ENCODE measurements around the gene CTBP2. TPM values are rescaled to one million over a fixed set of nuclear protein-coding genes. Genes with fewer than 3 reads are reported as not detected.

The CTBP2 gene
- total RNA-seq, 4 donors from 2014 or later = 74.8 to 103 (median 79.2) TPM

GRCh38 chr10:125023862-125024496 lies 136.4 kb downstream of the CTBP2 start:
- Histone ChIP-seq H3K27me3 (no peaks in the 10 kb centered on the region), H3K27ac (peak overlapping the region in 3 of 4 donors; percentile 21 to 61 (median 57)), H3K36me3 (peaks cover 0 to 27% of the 10 kb centered on the region in 2 donors), H3K4me3 (no peak overlapping the region), H3K9me3 (no peaks in the 10 kb centered on the region), H3K4me1 (peaks cover 0 to 80% (median 9%) of the 10 kb centered on the region in 3 donors)
- peak; percentile 57 for ATAC-seq
- TF ChIP-seq POLR2A (IDR thresholded peaks at IDR 0.05) = no peak
- no peak for TF ChIP-seq CTCF (IDR thresholded peaks at IDR 0.05)
- TF ChIP-seq EP300 (IDR thresholded peaks at IDR 0.05) = no peak
- TF ChIP-seq POLR2AphosphoS5 (IDR thresholded peaks at IDR 0.05) = no peak
- WGBS, 2 donors (ENCODE audit: low coverage in 1 of 2) = 25 to 27% methylated on average over 14 to 17 of the region's 26 CpGs

- Histone ChIP-seq H3K4me3 (no peak overlapping the region), H3K36me3 (peaks cover 0 to 27% of the 10 kb centered on the region in 2 donors), H3K27ac (peak overlapping the region in 1 of 4 donors; percentile 61), H3K9me3 (no peaks in the 10 kb centered on the region), H3K27me3 (no peaks in the 10 kb centered on the region), H3K4me1 (peaks cover 0 to 80% (median 9%) of the 10 kb centered on the region in 3 donors)
- whole genome bisulfite sequencing, 2 donors (ENCODE audit: low coverage in 1 of 2) = 75% methylated on average over 2 of the region's 21 CpGs; no CpG with 5 or more reads in 1 of the 2 donors
- TF ChIP-seq EP300 (IDR thresholded peaks at IDR 0.05) (no peak), POLR2AphosphoS5 (IDR thresholded peaks at IDR 0.05) (no peak), CTCF (IDR thresholded peaks at IDR 0.05) (no peak), POLR2A (IDR thresholded peaks at IDR 0.05) (no peak)
- ATAC-seq = no peak
Measured at GRCh38 chr10:125023255-125023654, 137.1 kb downstream of the CTBP2 start.

- Histone ChIP-seq H3K27ac (no peak overlapping the region), H3K27me3 (no peaks in the 10 kb centered on the region), H3K4me1 (peaks cover 0 to 80% (median 13%) of the 10 kb centered on the region in 3 donors), H3K4me3 (no peak overlapping the region), H3K9me3 (no peaks in the 10 kb centered on the region), H3K36me3 (peaks cover 0 to 27% of the 10 kb centered on the region in 2 donors)
- 94 to 96% methylated on average over 5 to 6 of the region's 8 CpGs for WGBS, 2 donors (ENCODE audit: low coverage in 1 of 2)
- ATAC-seq = no peak
- TF ChIP-seq POLR2AphosphoS5 (IDR thresholded peaks at IDR 0.05) (no peak), CTCF (IDR thresholded peaks at IDR 0.05) (no peak), EP300 (IDR thresholded peaks at IDR 0.05) (no peak), POLR2A (IDR thresholded peaks at IDR 0.05) (no peak)
Measured at GRCh38 chr10:125022671-125023070, 137.7 kb downstream of the CTBP2 start.

GRCh38 chr10:125021686-125022344 lies 138.5 kb downstream of the CTBP2 start:
- Histone ChIP-seq H3K36me3 (peaks cover 0 to 21% of the 10 kb centered on the region in 2 donors), H3K9me3 (no peaks in the 10 kb centered on the region), H3K27me3 (no peaks in the 10 kb centered on the region), H3K27ac (no peak overlapping the region), H3K4me1 (peaks cover 0 to 85% (median 22%) of the 10 kb centered on the region in 3 donors), H3K4me3 (no peak overlapping the region)
- TF ChIP-seq EP300 (IDR thresholded peaks at IDR 0.05) = no peak
- TF ChIP-seq POLR2AphosphoS5 (IDR thresholded peaks at IDR 0.05) = no peak
- no peak for TF ChIP-seq POLR2A (IDR thresholded peaks at IDR 0.05)
- no peak for TF ChIP-seq CTCF (IDR thresholded peaks at IDR 0.05)
- WGBS, 2 donors (ENCODE audit: low coverage in 1 of 2) = 86 to 93% methylated on average over 5 to 8 of the region's 17 CpGs
- no peak for ATAC-seq

All from gastroesophageal sphincter (tissue), 4 donors.